HCT116 (cell line): ENCODE results near the gene NSMCE3.

Experiments used
- EZH2 ChIP-seq: fragments of 200-600 bp; sonication (generic); IDR thresholded peaks from 2 replicates; pipeline ENCODE4 v1.6.1; 2017; ENCODE audit warnings: antibody characterized with exemption, mixed run types
- POLR2A ChIP-seq: IDR thresholded peaks from 2 replicates; pipeline ENCODE4 v1.7.0; 2011; ENCODE audit warnings: borderline replicate concordance; ENCODE audit not compliant: insufficient read depth, insufficient read length; ENCODE audit errors: extremely low read depth
- POLR2AphosphoS5 ChIP-seq: IDR thresholded peaks from 2 replicates; pipeline ENCODE4 v1.6.1; 2011; ENCODE audit warnings: mild to moderate bottlenecking, low read depth, low read length, moderate library complexity
- SIN3A ChIP-seq: IDR thresholded peaks from 2 replicates; pipeline ENCODE4 v1.6.1; 2012; ENCODE audit warnings: low read depth
- ZNF274 ChIP-seq: fragments of 200-500 bp; sonication (Bioruptor generic); IDR thresholded peaks from 2 replicates; pipeline ENCODE4 v1.6.1; 2014; ENCODE audit warnings: mild to moderate bottlenecking, low read depth, low read length, inconsistent platforms
- TF ChIP-seq, protein P1 (sequence below), 3 experiments: fragments of 200-600 bp in 1 of 3; sonication (generic) in 1 of 3; IDR thresholded peaks in 2 of 3; conservative IDR thresholded peaks in 1 of 3; 2 replicates each; pipeline ENCODE4 v1.5.1; 2012 to 2017; ENCODE audit warnings: low read depth in 2 of 3, low read length in 2 of 3, antibody characterized with exemption in 1 of 3, borderline replicate concordance in 1 of 3, control low read depth in 1 of 3, mild to moderate bottlenecking in 1 of 3, mixed read lengths in 1 of 3, mixed run types in 1 of 3, moderate library complexity in 1 of 3; ENCODE audit not compliant: insufficient read depth in 1 of 3

DNA sequence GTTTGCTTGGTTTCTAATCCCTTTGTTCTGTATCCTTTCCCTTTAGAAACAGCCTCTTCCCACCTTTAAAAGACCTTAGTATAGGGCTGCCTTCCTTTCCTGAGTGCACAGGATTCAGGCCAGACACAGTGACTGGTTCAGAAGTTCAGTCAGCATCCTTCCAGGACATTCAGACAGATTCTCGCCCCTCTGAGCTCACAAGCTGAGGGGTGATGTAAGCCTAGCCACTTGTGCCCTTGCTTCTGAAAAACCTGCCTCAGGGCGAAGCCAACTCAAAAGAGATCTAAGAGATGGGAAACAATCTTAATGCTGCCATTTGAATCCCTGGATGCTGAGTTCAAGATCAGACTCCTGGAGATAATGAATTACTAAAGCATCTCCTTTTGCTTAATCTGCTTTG lies 6.7 kb upstream of the NSMCE3 start:
- TF ChIP-seq SIN3A (no peak), POLR2AphosphoS5 (no peak), EZH2 (no peak), POLR2A (no peak), ZNF274 (no peak)
- TF ChIP-seq, protein P1, sequence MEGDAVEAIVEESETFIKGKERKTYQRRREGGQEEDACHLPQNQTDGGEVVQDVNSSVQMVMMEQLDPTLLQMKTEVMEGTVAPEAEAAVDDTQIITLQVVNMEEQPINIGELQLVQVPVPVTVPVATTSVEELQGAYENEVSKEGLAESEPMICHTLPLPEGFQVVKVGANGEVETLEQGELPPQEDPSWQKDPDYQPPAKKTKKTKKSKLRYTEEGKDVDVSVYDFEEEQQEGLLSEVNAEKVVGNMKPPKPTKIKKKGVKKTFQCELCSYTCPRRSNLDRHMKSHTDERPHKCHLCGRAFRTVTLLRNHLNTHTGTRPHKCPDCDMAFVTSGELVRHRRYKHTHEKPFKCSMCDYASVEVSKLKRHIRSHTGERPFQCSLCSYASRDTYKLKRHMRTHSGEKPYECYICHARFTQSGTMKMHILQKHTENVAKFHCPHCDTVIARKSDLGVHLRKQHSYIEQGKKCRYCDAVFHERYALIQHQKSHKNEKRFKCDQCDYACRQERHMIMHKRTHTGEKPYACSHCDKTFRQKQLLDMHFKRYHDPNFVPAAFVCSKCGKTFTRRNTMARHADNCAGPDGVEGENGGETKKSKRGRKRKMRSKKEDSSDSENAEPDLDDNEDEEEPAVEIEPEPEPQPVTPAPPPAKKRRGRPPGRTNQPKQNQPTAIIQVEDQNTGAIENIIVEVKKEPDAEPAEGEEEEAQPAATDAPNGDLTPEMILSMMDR (IDR thresholded peaks at IDR 0.05 in 2 of 3, conservative IDR thresholded peaks at IDR 0.05 in 1 of 3; ENCODE audit: borderline replicate concordance in 1 of 3, insufficient read depth in 1 of 3, low read depth in 2 of 3, low read length in 2 of 3), result no peak
